Activated naive CD8-positive, alpha-beta T cell treated with anti-CD3 and anti-CD28 coated beads, Interleukin-2, amount 50 U/mL, for 16 hours (primary cell): ENCODE results near the gene SUPT3H.

Experiments
- DNase-seq: peaks from one replicate; pipeline ENCODE4 v3.0.0-alpha.2; 2020; ENCODE audit warnings: low read depth, low spot score

Gene SUPT3H

DNA sequence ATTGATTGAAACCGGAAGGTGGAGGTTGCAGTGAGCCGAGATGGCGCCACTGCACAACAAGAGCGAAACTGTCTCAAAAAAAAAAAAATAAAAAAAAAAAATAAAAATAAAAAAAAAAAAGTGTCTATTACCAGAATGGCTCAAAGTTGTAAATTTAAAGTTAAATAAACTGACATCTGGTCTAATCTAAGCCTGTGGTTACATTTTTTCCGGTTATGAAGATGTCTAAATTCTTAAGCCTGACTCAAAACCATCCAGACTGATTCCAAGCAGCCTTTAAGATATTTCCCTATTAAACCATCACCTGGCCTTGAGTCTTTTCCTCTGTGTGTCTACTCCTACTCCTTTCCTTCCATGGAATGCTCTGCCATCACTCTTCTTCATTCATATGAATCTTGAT lies 421.3 kb downstream of the SUPT3H start:
- no peak for DNase-seq

DNA sequence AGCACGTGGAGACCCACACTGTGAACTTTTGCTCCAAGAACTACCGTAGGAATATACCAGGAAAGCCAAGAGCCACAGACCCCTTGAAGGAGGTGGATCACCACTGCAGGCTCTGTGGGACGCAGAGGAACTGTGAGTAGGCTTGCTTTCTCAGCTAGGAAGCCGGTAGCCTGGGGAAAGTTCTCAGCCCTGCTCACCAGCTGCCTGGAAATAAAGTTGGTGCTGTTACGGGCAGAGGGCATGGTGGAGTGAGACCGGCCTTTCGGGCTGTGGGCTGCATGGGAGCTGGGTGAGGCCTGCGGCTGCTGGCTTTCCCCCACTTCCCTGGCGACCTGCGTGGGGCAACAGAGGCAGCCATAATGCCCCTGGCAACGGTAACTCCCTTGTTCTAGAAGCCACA lies 422.6 kb downstream of the SUPT3H start:
- no peak for DNase-seq

DNA sequence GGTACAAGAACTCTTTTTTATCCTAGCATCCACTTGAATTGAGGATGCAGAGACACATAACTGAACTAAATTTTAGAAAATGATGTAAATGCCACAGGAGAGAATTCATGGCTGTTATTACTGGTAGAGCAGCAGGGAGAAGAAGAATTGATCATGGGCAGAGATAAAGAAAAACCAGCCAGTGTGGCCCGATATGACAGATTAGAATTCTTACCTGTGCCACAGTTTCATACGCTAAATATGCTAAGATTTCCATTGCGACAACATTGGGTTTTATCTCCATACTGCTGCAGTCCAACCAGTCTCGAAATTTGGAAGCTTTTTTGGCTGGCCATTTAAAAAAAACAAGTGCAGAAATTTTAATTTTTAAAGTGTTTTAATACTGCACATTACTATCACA lies 423.5 kb downstream of the SUPT3H start:
- no peak for DNase-seq

DNA sequence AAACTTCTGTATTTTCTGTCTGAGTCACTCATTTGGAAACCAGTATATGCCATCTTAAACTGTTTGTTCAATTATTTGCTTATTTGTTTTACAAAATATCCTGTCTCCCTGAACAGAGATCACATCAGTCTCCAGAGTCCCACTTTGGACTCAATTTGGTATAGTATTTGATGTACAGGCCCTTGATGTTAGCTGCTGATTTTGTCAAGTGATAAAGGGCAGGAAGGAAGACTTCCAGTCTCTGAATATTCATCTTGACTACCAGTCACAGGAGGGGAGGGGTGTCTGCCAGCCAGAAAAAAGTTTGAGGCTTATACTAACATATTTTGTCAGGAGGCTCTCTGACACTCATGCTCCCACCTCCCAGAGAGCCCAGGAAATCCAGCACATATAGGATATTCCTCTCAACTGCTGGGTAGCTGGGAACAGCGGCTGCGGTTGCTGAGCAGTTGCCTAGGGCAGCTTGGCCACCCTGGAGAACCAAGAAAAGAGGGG lies 426.4 kb downstream of the SUPT3H start:
- DNase-seq = no peak

DNA sequence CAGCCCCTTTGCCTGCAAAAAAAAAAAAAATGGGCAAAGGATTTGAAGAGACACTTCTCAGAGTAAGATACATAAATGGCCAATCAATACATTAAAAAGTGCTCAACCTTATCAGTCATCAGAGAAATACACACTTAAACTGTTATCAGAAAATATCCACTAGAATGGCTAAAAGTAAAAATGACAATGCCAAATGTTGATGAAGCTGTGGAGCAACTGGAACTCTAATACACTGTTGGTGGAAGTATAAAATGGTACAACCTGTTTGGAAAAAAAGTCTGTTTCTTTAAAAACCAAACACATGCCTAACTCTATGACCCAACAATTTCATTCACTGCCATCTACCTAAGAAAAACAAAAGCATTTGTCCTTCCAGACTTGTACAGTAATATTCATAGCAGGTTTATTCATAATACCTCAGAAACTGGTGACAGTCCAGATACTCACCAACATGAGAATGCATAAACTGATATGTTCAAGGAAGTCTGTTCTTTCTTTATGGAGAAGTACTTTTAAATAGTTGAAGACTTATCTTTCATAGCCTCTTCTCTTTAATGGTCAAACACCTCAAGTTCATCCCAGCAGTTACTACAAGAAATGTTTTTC lies 428.0 kb downstream of the SUPT3H start:
- no peak for DNase-seq

DNA sequence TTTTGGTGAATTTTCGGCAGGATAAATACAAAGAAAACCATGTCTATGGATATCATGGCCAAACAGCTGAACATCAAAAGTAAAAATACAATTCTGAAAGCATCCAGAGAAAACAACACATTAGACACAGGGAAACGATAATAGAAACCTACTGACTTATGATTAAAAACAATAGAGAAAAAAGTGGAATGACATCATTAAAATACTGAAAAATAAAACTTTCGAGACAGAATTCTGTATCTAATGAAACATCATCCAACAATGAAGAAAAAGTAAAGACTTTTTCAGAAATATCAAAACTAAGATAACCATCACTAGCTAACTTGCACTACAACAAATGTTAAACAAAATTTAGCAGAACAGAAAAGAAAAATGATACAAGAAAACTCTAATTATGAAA lies 434.2 kb downstream of the SUPT3H start:
- no peak for DNase-seq

DNA sequence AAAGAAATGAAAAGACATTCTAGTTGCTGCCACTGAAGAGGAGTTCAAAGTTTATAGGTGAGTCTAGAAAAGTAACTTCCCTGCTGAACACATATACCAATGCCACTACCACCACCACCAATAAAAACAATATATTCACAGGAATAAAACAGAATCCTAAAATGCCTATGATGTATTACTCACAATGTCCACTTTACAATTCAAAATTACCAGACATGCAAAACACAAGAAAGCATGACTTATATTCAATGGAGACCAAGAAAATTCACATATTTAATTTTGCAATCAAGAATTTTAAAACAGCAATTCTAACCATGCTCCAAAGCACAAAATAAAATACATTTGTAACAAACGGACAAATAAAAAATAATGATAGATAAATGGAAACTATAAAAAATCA lies 434.9 kb downstream of the SUPT3H start:
- DNase-seq = no peak

DNA sequence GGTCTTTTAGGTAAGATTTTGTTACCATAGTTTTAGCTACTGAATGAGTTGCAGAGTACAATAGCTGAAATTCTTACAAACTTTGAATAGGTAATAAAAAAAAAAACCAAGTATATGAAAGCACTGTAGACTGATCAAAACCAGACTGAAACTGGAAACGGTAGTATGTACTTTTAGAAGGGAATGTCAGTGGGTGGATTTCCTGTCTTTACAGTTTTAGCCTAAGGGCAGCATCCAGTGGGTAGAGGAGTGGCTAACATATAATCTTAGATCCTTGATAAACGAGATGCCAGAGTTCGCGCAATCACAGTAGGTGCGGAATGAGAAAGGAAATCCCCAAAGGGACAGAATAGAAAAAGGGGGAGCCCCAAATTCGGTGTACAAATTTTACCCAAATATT lies 435.5 kb downstream of the SUPT3H start:
- DNase-seq = no peak

DNA sequence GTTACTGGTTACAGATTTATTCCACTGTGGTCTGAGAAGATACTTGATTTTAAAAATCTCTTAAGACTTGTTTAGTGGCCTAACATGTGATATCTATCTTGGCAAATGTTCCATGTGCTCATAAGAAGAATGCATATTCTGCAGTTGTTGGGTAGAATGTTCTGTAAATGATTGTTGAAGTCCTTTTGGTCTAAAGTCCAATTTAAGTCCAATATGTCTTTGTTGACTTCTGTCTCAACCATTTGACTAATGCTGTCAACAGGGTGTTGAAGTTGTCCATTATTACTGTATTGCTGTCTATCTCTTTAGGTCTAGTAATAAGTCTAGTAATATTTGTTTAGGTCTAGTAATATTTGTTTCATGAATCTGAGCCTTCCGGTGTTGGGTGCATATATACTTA lies 437.4 kb downstream of the SUPT3H start:
- no peak for DNase-seq

DNA sequence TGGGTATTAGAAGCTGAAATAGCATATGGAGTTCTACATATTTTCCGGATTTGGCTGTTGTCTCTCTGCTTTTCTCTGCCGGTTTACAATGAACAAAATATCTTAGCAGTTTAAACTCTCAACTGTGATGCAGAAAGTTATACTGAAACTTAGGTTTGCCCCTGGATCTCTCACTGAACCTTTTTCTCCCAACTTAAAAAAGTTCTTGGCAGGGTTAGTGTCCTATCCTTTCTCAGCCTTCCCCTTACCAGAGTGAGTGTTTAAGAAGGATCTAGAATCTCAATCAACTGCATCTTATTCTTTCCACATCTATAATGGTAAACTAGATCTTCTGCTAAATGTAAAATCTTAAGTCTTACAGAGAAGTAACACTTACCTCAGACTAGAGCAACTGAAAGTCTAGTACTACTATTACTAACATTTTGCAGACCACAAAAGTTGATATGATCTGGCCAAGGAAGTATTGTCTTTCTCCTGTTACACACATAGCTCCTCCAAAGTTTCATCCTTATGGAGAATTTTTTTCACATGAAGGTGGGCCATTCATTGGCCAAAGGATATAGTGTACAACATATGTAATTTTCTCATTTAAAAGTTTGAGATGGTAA lies 441.9 kb downstream of the SUPT3H start:
- no peak for DNase-seq

DNA sequence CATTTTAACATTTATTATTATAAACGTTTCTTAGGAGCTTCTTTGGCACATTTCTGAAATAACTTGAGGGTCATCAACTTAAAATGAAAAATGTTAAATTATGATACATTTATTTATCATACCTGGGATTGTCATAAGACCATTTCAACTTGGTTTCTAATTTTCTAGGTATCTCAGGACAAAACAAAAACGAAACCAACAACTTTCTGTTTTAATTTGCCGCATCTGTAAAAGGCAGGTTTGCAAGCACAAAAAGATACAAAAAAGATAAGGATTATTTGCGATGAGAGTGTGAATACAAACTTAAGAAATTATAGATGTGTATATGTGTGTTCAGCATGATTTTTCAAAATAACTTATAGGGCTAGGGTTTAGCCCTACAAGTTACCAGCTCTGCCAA lies 444.6 kb downstream of the SUPT3H start:
- no peak for DNase-seq

DNA sequence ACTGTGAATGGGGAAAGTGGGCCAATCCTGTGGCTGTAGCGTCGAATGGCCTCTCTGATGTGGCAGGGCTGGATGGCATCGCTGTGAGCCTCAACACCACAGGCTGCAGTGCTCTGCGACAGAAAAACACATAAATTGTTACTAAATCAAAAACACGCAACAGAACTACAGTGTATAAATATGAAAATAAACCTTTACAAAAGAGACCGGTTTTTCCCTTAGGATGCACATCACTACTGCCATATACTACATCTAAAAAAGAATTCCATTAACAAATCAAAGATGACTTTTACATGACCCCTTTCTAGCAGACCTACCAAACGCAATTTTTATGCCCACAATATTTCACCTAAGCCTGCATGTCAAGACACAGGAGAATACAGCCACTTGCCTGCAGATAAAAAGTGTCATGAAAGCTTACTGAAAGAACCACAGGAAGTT lies 445.1 kb downstream of the SUPT3H start:
- no peak for DNase-seq

DNA sequence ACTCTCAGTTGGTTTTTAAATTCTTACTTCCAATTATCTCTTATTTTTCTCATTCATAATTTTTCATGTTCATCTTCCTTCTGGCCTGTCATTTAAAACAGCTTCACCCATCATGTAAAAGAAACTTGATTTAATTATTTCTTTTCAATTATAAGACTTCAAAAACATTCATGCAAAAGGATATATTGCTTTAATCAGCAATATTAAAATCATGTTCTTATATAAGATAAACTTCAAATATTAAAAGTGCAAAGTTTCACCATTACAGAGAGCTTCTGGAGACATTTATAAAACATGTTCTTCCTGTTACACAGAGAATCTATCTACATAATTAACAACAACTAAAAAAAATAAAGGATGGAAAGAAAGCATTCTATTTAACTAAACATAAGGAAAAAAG lies 446.3 kb downstream of the SUPT3H start:
- DNase-seq = no peak

DNA sequence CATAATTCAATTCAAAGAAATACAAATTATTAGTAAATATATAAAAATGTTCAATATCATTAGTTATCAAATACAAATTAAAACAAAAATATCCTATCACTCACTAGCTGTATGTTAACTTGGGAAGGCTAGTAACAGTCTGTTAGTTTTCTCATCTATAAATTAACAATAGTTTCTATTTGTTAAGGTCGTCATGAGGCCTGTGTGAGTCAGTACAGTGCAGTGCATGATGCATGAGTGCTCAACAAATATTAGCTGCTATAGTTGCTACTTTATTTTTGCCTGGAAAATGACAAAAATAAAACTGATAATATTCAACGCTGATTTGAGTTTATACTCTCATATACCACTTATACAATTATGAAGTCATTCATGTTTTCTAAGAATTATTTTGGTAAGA lies 451.2 kb downstream of the SUPT3H start:
- DNase-seq = no peak

DNA sequence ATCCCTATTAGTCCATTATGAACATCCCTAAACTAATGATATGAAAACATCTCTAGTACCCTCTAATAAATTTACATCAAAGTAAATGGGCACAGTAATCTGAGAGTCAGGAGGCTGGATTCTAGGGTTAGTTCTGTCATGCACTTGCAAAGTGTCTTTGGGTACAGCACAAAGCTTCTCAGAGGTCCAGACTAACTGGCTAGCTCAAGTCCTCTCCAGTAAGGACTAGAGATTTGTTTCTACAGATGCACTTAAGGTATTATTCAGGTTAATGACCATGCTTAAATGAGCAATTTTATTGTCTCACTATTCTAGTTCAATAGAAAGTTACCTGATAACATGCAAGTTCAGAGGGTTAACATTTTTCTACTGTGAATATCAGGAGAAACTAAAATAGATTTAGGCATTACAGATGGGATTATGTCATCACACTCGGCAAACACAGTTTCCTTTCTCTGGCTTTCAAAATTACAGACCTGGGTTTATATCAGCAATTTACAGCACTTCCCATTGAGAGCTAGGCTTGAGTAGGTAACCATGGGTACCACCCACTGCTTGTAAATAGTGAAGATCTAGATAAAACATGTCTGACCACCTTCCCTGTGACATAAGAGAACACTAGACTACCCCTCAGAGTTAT lies 452.5 kb downstream of the SUPT3H start:
- DNase-seq = no peak

DNA sequence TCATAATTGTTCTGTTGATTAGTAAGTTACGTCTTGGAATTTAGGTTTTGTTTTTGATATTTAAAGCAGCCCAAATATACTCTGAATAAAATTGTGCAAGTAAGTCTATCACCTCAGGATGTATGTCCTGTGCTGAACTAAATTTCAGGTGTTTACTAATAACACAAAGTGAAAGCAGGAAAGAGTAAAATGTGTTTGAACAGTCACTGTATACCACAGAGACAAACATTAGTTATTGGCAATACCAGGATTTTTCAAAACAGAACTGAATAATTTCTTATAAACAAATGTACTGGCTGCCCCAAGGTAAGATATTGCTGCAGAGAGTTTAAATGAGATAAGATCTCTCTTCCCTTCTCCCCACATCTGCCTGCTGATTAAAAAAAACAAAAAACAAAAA lies 454.3 kb downstream of the SUPT3H start:
- DNase-seq = no peak

DNA sequence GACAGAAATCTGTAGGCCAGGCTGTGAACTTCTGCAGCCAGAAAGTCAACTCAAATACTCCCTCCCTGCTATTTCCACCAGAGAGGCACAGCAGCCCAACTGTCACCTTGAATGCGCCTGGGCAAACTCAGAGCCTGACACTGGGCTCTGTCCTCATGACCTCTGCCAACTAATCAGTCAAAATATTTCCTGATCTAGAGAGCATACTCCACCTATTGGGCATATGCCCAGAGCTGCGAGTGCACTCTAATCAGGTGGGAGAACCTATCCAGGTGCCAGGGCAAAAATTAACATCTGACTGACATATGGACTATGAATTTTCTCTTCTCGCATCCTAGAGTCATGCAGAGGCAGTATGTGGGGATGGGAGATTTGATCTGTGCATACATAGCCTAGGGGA lies 455.9 kb downstream of the SUPT3H start:
- no peak for DNase-seq

DNA sequence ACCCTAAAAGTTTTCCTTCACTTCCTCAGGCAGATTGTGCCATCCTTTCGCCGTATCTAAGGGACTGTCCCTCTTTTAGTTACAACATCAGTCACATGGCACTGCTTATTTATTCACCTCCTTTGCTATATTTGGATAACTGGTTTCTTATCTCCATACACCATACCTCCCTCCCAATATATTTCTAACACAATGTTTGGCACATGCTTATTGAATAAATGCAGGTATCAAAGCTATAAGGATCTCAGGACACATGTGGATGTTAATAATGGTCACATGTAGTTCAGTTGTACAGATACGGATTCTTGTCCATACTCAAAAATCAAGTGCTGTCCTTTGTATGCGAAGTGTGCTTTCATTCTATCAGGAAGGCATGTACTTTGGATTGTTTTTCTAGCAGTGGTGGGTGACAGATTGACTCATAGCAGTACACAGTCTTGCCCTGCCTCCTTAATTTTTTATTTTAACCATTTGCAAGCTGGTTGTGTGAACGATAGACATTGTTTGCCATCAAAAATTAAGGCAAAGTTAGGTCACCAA lies 456.7 kb downstream of the SUPT3H start:
- DNase-seq = no peak

DNA sequence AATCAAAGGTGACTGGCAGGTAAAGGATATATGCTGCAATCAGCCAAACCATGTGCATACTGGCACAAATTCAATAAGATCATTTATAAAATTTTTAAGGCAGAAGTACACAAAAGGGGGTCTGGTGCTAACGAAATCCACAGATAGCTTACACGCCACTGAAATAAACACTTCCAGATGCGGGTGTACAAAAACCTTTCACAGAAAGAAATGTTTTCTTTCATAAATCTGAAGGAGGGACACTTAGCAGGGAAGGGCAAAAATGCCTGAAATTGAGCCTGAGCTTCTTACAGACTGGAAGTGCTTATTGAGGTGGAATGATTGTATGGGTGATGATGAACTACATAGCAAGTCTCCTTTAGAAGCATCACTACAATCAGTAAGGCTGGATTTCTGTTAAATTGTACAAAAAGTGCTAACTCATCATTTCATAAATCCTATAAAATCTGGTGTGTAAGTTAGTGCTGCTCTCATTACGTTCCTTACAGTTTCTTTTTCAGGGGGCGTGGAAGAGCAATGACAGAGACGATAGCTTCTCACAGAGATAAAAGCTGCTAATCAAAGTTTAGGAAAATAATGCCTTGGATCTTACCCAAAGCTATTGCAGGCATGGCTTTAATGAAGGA lies 458.9 kb downstream of the SUPT3H start:
- no peak for DNase-seq

DNA sequence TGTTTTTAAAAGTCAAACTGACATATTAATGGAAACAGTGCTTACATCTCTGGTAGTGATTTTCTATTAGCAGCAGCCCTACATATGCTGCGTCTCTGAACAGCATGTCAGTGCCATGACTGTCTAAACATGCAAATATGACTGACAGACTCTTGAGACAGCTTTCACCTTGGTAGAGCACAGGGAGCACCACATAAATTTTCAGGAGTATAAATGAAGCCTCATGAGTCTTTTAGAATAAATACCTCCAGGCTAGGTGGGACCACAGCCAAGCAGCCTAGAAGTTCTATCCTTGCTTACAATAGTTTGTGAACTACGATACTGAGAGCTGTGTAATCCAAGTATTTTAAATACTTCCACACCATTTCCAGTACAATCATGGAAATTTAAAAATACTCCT lies 460.3 kb downstream of the SUPT3H start:
- DNase-seq = no peak

DNA sequence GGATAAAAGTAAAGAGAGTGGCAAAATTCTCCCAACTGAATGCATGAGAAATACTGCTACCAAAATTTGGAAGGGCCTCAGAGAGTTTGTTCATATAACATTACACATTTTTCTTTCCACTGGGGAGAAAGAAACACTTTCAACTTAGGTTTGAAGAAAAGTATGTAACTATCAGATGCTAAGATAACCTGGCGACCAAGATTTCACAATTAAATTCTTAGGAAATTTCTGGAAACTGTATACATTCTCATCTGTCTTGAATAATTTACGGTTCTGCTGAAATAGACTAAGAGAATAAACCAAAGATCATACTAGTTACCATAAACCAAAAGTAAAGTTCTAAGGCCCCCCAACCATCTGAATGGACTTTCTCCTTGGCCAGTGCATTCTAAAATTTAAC lies 462.6 kb downstream of the SUPT3H start:
- no peak for DNase-seq

DNA sequence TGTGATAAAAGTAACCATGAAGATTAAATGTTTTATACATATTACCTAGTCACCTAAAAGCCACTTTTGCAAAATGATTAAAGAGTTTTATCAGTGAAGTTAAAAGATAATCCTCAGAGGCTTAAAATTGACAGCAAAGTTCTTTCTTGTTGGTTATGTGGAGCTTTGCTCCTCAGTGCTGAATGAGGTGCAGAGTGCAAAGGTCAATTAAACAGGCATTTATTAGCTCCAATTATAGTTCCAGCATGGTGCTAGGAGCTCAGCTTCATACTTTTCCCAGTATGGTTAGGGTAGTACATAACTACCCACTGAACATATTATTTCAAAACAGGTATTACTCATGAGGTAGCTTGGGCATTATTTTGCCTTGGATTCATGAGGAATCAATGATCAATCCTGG lies 463.6 kb downstream of the SUPT3H start:
- DNase-seq = no peak

DNA sequence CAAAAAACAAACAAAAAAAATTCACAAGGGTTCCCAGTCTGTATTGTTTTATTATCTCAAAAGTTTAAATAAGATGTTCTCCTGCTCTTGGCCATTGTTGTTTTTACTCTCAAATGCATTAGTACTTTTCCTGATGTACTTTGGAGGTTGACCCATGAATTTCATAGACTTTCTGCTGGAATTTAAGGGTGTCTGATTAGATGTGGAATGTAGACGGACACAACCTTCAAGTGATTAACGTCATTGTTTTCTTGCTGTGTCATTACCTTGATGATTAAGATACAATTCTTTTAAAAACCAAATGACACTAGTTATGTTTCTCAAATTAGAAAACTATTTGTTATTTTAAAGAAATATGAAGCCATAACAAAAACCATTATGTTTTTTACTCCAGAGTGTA lies 471.0 kb downstream of the SUPT3H start:
- no peak for DNase-seq
